Coronary artery (tissue), 2 donors: ENCODE measurements around the gene ANKRD6.

Experiments
- DNase-seq: peaks from one replicate; pipeline ENCODE4 v3.0.0-alpha.2; 2017; ENCODE audit warnings: low spot score
- H3K27ac ChIP-seq, 2 donors: fragments of 200-600 bp; sonication (generic); one replicate each; pipeline ENCODE4 v1.5.1; 2016 to 2019
- H3K4me3 ChIP-seq: fragments of 200-600 bp; sonication (generic); 2 replicates; pipeline ENCODE4 v1.5.1; 2016; ENCODE audit warnings: mild to moderate bottlenecking, moderate library complexity
- TF ChIP-seq, protein P1 (sequence below): fragments of 200-600 bp; sonication (generic); IDR thresholded peaks from one replicate; pipeline ENCODE4 v1.5.1; 2019; ENCODE audit warnings: antibody characterized with exemption

The ANKRD6 gene

GRCh38 chr6:89680551-89680950 lies 247.6 kb downstream of the ANKRD6 start:
- no peak for DNase-seq
- TF ChIP-seq, protein P1, sequence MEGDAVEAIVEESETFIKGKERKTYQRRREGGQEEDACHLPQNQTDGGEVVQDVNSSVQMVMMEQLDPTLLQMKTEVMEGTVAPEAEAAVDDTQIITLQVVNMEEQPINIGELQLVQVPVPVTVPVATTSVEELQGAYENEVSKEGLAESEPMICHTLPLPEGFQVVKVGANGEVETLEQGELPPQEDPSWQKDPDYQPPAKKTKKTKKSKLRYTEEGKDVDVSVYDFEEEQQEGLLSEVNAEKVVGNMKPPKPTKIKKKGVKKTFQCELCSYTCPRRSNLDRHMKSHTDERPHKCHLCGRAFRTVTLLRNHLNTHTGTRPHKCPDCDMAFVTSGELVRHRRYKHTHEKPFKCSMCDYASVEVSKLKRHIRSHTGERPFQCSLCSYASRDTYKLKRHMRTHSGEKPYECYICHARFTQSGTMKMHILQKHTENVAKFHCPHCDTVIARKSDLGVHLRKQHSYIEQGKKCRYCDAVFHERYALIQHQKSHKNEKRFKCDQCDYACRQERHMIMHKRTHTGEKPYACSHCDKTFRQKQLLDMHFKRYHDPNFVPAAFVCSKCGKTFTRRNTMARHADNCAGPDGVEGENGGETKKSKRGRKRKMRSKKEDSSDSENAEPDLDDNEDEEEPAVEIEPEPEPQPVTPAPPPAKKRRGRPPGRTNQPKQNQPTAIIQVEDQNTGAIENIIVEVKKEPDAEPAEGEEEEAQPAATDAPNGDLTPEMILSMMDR: no peak
- no peak overlapping the region for H3K4me3 ChIP-seq
- no peak overlapping the region for H3K27ac ChIP-seq

GRCh38 chr6:89681983-89682564 lies 249.1 kb downstream of the ANKRD6 start:
- Histone ChIP-seq H3K4me3 (no peak overlapping the region), H3K27ac (no peak overlapping the region)
- TF ChIP-seq, protein P1: no peak
- DNase-seq: no peak

- H3K27ac ChIP-seq: no peak overlapping the region
- no peak overlapping the region for H3K4me3 ChIP-seq
- TF ChIP-seq, protein P1: no peak
- no peak for DNase-seq
Measured at GRCh38 chr6:89682991-89683390, 250.0 kb downstream of the ANKRD6 start.
